ENCODE data around the gene BRINP3. TPM values are rescaled to one million over a fixed set of nuclear protein-coding genes. Genes with fewer than 3 reads are reported as not detected.

Gene BRINP3
- total RNA-seq, 1 donor from 2014 or later: not detected

DNA sequence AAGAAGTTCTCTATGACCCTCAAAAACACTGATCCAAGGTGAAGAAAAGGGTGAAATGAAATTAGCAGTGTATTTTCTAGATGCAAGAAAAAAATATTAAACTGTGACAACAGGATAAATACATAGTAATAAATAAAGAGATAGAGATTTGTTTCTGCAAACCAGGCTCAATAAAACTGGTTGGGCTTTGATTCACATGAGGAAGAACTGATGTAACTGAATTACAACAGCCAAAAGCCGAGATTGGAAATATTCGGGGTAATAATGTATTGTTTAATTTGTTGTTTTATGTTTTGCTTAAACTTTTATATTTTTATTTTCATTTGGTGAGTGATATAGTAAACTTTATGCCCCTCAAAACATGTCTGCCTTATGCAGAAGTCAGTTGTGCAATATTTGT is 285.0 kb downstream of the BRINP3 start:
- TF ChIP-seq, protein P1, sequence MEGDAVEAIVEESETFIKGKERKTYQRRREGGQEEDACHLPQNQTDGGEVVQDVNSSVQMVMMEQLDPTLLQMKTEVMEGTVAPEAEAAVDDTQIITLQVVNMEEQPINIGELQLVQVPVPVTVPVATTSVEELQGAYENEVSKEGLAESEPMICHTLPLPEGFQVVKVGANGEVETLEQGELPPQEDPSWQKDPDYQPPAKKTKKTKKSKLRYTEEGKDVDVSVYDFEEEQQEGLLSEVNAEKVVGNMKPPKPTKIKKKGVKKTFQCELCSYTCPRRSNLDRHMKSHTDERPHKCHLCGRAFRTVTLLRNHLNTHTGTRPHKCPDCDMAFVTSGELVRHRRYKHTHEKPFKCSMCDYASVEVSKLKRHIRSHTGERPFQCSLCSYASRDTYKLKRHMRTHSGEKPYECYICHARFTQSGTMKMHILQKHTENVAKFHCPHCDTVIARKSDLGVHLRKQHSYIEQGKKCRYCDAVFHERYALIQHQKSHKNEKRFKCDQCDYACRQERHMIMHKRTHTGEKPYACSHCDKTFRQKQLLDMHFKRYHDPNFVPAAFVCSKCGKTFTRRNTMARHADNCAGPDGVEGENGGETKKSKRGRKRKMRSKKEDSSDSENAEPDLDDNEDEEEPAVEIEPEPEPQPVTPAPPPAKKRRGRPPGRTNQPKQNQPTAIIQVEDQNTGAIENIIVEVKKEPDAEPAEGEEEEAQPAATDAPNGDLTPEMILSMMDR (conservative IDR thresholded peaks at IDR 0.05; ENCODE audit: low read depth, low read length): no peak
- DNase-seq (ENCODE audit: low read depth): no peak
- no peak overlapping the region for H3K4me3 ChIP-seq (ENCODE audit: low read depth, low read length)

DNA sequence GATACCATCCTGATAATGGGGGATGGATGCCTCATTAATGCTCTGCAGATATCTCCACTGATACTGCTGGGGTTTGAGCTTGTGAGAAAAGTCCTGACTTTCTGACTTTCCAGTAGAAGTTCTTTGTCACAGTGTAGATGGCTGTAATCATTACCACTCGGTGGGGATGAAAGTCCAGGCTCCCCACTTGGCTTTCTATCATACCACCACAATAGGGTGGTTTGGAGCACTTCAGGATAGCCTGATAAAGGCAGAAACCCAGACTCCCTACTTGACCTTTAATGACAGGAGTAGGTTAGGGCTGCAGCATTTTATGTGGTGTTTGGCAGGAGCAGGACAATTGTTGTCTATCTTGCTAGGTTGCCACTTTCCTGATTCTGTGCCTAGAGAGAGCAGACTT is 294.1 kb downstream of the BRINP3 start:
- TF ChIP-seq, protein P1 (conservative IDR thresholded peaks at IDR 0.05; ENCODE audit: low read depth, low read length): no peak
- DNase-seq (ENCODE audit: low read depth): no peak

DNA sequence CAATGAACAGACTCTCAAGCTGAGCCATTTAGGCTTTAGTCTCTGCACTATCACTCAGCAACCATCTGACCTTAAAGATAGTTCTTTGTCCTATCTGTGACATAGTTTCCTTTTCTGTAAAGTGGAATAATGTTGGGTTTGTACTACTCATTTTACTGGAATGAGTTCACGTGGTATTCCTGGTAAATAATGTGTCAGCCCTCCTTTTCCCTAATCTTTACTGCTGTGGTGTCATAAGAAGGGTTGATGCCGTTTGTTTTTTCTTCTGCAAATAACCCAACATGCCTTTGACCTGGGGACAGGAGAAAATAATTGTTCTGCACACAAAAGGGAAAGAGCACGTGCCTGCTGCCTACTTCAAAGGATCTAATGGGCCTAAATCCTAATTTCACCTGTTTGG is 297.8 kb downstream of the BRINP3 start:
- DNase-seq (ENCODE audit: low read depth): no peak

More for the DNA sequence above, 294.1 kb downstream of the BRINP3 start:
- H3K4me3 ChIP-seq (ENCODE audit: low read depth, low read length): no peak overlapping the region

DNA sequence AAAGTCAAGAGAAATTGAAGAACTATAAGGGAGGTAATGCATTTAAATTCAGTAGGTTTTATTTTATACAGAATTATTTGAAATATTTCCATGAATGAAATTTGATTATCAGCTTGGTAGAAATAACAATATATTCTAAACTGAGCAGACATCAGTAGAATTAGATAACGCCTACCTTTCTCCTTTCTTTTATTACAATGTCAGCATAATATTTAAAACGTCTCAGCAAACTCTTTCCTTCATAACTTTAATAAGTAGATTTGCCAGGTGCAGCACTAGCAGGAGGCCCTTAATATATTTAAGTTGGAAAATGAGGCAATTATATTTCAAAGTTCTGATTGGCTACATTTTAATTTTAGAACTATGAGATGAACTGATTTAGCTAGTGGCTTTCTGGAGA is 298.8 kb downstream of the BRINP3 start:
- DNase-seq (ENCODE audit: low read depth): no peak
- TF ChIP-seq, protein P1 (conservative IDR thresholded peaks at IDR 0.05; ENCODE audit: low read depth, low read length): no peak
- H3K4me3 ChIP-seq (ENCODE audit: low read depth, low read length): no peak overlapping the region

More for the DNA sequence above, 297.8 kb downstream of the BRINP3 start:
- no peak overlapping the region for H3K4me3 ChIP-seq (ENCODE audit: low read depth, low read length)
- TF ChIP-seq, protein P1 (conservative IDR thresholded peaks at IDR 0.05; ENCODE audit: low read depth, low read length): no peak

DNA sequence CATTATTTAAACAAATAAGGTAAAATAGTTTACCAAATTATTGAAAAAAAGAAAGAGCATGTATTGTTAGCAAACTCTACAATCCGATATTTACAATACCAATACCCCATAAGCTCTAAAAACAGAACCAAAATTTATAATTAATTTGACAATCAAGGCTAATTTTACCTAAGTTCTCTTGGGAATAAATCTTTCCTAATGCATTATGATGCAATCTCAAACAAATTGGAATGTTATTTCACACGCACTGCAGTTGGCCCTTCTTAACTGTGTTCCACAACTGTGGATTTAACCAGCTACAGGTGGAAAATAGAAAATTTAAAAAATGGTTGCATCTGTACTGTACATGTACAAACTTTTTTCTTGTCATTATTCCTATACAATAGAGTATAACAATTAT is 300.1 kb downstream of the BRINP3 start:
- no peak for DNase-seq (ENCODE audit: low read depth)
- TF ChIP-seq, protein P1 (conservative IDR thresholded peaks at IDR 0.05; ENCODE audit: low read depth, low read length): no peak
- no peak overlapping the region for H3K4me3 ChIP-seq (ENCODE audit: low read depth, low read length)

DNA sequence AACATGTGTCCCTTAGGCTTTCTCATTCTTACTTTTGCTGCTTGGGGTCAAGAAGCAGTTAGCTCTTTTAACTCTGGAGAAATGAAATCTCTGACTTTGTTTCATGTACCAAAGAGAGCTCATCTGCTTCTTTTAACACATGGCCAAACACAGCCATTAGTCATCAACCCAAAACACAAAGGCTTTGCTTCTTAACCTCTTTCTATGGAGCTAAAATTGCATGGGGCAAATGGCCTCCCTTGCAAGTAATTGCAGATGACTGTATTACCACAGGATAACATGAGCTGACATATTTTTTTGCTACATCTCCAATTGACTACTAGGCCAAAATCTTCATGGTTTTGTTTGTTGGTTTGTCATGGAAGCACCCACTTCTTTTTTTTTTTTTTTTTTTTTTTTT is 300.9 kb downstream of the BRINP3 start:
- TF ChIP-seq, protein P1 (conservative IDR thresholded peaks at IDR 0.05; ENCODE audit: low read depth, low read length): no peak
- H3K4me3 ChIP-seq (ENCODE audit: low read depth, low read length): no peak overlapping the region
- DNase-seq (ENCODE audit: low read depth): no peak

DNA sequence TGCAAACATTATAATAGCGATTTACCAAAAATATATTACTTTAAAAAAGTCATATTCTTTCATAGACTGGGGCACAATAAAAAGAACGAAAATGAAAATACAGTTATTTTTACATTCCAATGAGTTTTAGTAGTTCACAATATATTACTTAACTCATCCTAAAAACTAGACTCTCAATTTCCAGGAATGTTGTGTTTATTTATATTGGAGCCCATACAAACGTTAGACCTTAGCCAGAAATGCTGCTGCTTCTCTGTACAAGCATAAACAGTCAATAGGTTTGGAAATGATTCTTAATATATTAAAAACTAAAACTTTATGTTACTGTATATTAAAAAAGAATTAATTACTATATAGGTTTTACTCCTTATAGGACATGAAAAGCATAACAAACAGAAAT is 302.3 kb downstream of the BRINP3 start:
- TF ChIP-seq, protein P1 (conservative IDR thresholded peaks at IDR 0.05; ENCODE audit: low read depth, low read length): no peak
- DNase-seq (ENCODE audit: low read depth): no peak
- no peak overlapping the region for H3K4me3 ChIP-seq (ENCODE audit: low read depth, low read length)
